ENCODE data around the gene PARVA.

PARVA gene

DNA sequence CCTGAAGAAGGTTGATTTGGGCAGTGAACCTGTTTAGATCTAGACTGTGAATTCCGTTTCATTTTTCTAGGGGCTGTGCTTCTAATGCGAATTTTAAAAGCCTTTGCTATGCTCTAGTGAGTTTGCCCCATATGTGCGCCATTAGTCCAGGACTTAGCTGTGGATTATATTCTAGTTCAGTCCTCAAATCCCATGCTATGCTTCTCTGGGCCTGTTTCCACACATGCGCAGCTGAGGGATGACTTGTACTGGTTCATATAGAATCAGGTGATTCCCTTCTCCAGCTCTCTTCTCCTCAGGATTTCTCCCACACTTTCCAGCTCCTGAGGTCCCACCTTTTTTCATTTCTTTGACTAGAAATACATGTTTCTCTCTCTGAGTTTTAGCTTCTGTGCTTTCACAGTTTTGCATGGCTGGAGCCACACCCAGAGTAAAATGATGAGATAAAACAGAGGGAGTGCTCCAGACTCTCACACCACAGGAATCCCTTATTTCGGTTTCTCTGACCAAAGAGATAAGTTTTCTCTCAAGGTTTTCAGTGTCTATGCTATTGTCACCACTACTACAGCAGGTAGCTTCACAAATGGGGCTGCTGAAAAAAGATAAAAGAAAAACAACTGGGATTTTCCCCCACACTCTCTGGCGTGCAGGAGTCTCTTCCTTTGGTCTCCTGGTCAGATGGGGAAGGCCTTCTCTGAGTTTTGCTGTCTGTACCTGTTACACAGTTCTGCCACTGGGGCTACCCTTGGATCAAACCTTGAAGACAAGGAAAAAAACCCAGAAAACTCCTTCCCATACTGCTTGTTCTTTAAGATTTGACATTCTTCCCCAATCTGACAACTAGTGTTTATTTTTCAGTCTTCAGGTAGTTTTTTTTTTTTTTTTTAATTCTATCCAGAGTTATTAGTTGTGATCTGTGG is 200.6 kb downstream of the PARVA start:
- in situ Hi-C loops (cut with HindIII; ENCODE audit: low sequenced_read_pairs) = no loop called here

- in situ Hi-C loops (cut with HindIII; ENCODE audit: low sequenced_read_pairs) = no loop called here
Measured at GRCh38 chr11:12581416-12581815, 204.0 kb downstream of the PARVA start.

DNA sequence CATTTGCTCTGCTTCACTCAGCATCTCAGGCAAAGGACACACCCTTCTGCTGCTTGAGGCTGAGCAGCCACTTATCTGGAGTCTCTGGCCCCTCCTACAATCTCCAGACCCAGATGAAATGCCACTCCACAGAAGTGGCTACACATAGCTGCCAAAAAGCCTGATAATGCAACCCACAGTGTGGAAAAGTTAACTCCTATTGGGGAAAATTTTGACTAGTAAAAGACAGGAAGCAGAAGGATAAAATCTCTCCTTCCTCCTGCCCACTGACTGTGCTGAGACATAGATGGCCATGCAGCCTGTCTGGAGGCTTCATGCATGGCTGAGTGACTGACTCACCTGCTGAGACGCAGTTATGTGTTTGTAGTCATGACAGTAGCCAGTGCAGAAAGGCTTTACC is 204.6 kb downstream of the PARVA start:
- in situ Hi-C loops (cut with HindIII; ENCODE audit: low sequenced_read_pairs) = no loop called here

Data from endothelial cell of hepatic sinusoid (primary cell).